Peyer's patch (tissue), 4 donors: Measurements from ENCODE around the gene HEPN1.

ENCODE experiments used
- CTCF ChIP-seq, 6 experiments: fragments of 450-650 bp in 4 of 6; fragments of 200-600 bp in 2 of 6; sonication (generic) in 1 of 6; IDR thresholded peaks; one replicate each; pipeline ENCODE4 v1.5.1; 2017 to 2019; ENCODE audit warnings: antibody characterized with exemption in 6 of 6, mild to moderate bottlenecking in 3 of 6, moderate library complexity in 1 of 6
- POLR2A ChIP-seq, 2 donors: fragments of 450-650 bp; IDR thresholded peaks; one replicate each; pipeline ENCODE4 v1.5.1; 2017; ENCODE audit warnings: antibody characterized with exemption in 2 of 2, mild to moderate bottlenecking in 2 of 2, moderate library complexity in 2 of 2

GRCh38 chr11:124873951-124874350 lies 45.1 kb upstream of the HEPN1 start:
- TF ChIP-seq POLR2A (IDR thresholded peaks at IDR 0.05) (no peak), CTCF (IDR thresholded peaks at IDR 0.05) (no peak)
